B cell (primary cell): ENCODE measurements around the gene MROH2A. TPM values are rescaled to one million over a fixed set of nuclear protein-coding genes. Genes with fewer than 3 reads are reported as not detected.

ENCODE experiments used
- ATAC-seq: fragments of 200-7000 bp; cut with Tn5 transposase; one replicate; pipeline ENCODE4 v1.10.0; 2021; ENCODE audit warnings: low read depth, mild to moderate bottlenecking, moderate number of reproducible peaks, moderate library complexity
- CTCF ChIA-PET: fragments of 350-600 bp; sonication (Branson Sonifier 250); formaldehyde crosslinking; loops from one replicate; lab custom pipeline; 2021; ENCODE audit warnings: antibody characterized with exemption, inconsistent platforms; lab: Charles Lee
- POLR2A ChIA-PET: fragments of 350-600 bp; sonication (Branson Sonifier 250); formaldehyde crosslinking; loops from one replicate; lab custom pipeline; 2021; ENCODE audit warnings: antibody characterized with exemption; lab: Charles Lee
- DNase-seq: peaks from one replicate; pipeline ENCODE4 v3.0.0; 2013
- H2AFZ ChIP-seq: 2 replicates; pipeline ENCODE4 v1.6.1; 2012; ENCODE audit warnings: mild to moderate bottlenecking, low read depth, low read length; ENCODE audit not compliant: insufficient read depth, poor library complexity, severe bottlenecking
- H3K27ac ChIP-seq, 2 donors: 1 replicate in 1 of 2; 2 replicates in 1 of 2; pipeline ENCODE4 v1.5.1; 2012 to 2013; ENCODE audit warnings: low read length in 2 of 2, mild to moderate bottlenecking in 2 of 2, moderate library complexity in 1 of 2
- H3K27me3 ChIP-seq, 4 experiments: fragments of 200-600 bp in 1 of 4; sonication (generic) in 1 of 4; replicated peaks in 1 of 4; 1 replicate in 2 of 4; 2 replicates in 2 of 4; pipeline versions ENCODE4 v1.6.1 to v1.7.0; 2013 to 2016; ENCODE audit warnings: low read length in 3 of 4, mild to moderate bottlenecking in 2 of 4, mixed read lengths in 1 of 4, moderate library complexity in 1 of 4; ENCODE audit not compliant: insufficient read depth in 4 of 4, control insufficient read depth in 3 of 4; ENCODE audit errors: control extremely low read depth in 1 of 4
- H3K36me3 ChIP-seq, 2 experiments: replicated peaks in 1 of 2; 1 replicate in 1 of 2; 2 replicates in 1 of 2; pipeline versions ENCODE4 v1.6.1 to v1.7.1; 2013; ENCODE audit warnings: low read length in 1 of 2; ENCODE audit not compliant: insufficient read depth in 2 of 2, control insufficient read depth in 1 of 2; ENCODE audit errors: control extremely low read depth in 1 of 2, extremely low read depth in 1 of 2
- H3K4me1 ChIP-seq, 2 donors: fragments of 200-600 bp in 1 of 2; sonication (generic) in 1 of 2; 1 replicate in 1 of 2; 2 replicates in 1 of 2; pipeline versions ENCODE4 v1.5.1 to v1.6.1; 2013 to 2017; ENCODE audit warnings: low read length in 2 of 2; ENCODE audit not compliant: control insufficient read depth in 2 of 2, insufficient read depth in 2 of 2
- H3K4me2 ChIP-seq: replicated peaks from 2 replicates; pipeline ENCODE3; 2012; ENCODE audit warnings: mild to moderate bottlenecking, low read depth, low read length; ENCODE audit not compliant: poor library complexity, severe bottlenecking
- H3K4me3 ChIP-seq, 5 experiments: fragments of 200-600 bp in 1 of 5; sonication (generic) in 1 of 5; 1 replicate in 3 of 5; 2 replicates in 2 of 5; pipeline versions ENCODE4 v1.5.1 to v1.7.0; 2011 to 2016; ENCODE audit warnings: low read length in 4 of 5, mild to moderate bottlenecking in 4 of 5, low read depth in 2 of 5, control low read depth in 1 of 5, moderate library complexity in 1 of 5; ENCODE audit not compliant: insufficient read depth in 1 of 5; ENCODE audit errors: control extremely low read depth in 1 of 5, extremely low read depth in 1 of 5
- H3K79me2 ChIP-seq: fragments of 200-600 bp; sonication (generic); one replicate; pipeline ENCODE4 v1.6.0; 2016; ENCODE audit warnings: low read length; ENCODE audit not compliant: control insufficient read depth, insufficient read depth
- H3K9ac ChIP-seq: fragments of 200-600 bp; sonication (generic); 2 replicates; pipeline ENCODE4 v1.6.1; 2017; ENCODE audit warnings: mild to moderate bottlenecking, low read length, moderate library complexity
- H3K9me3 ChIP-seq, 3 donors: one replicate each; pipeline versions ENCODE4 v1.6.1 to v1.7.1; 2013; ENCODE audit warnings: low read length in 2 of 3; ENCODE audit not compliant: control insufficient read depth in 2 of 3, insufficient read depth in 1 of 3; ENCODE audit errors: control extremely low read depth in 1 of 3
- H4K20me1 ChIP-seq: 2 replicates; pipeline ENCODE4 v1.6.0; 2012; ENCODE audit warnings: mild to moderate bottlenecking, low read length; ENCODE audit not compliant: insufficient read depth, control insufficient read depth, poor library complexity, severe bottlenecking
- H3K27ac Mint-ChIP-seq: one replicate; pipeline ENCODE4 v1.8.0; 2021; ENCODE audit warnings: mixed read lengths
- H3K27me3 Mint-ChIP-seq: one replicate; pipeline ENCODE4 v1.8.0; 2021; ENCODE audit warnings: mixed read lengths
- H3K4me1 Mint-ChIP-seq: one replicate; pipeline ENCODE4 v1.8.0; 2021; ENCODE audit warnings: mixed read lengths
- H3K4me3 Mint-ChIP-seq: one replicate; pipeline ENCODE4 v1.8.0; 2021; ENCODE audit warnings: mixed read lengths
- H3K9me3 Mint-ChIP-seq: one replicate; pipeline ENCODE4 v1.8.0; 2022; ENCODE audit warnings: mixed read lengths; ENCODE audit not compliant: insufficient read depth
- EZH2 ChIP-seq: IDR thresholded peaks from 2 replicates; pipeline ENCODE4 v1.6.1; 2012; ENCODE audit warnings: borderline replicate concordance, low read depth, mild to moderate bottlenecking, moderate library complexity, low read length; ENCODE audit not compliant: insufficient read depth, poor library complexity, severe bottlenecking
- WGBS: methylation state at CpG from one replicate; pipeline ENCODE4 v1.1.5; 2013; ENCODE audit warnings: missing lambda C conversion rate; ENCODE audit not compliant: insufficient coverage; 5-methylcytosine and 5-hydroxymethylcytosine counted together
- intact Hi-C: fragments of 100-400 bp; cut with micrococcal nuclease; formaldehyde crosslinking; loops from one replicate; pipeline ENCODE4 v1.10.0; 2022
- polyA plus RNA-seq: library from polyadenylated mRNA; depleted of rRNA; stranded (reverse); fragments of >200 nt; gene quantifications from 2 replicates; pipeline ENCODE4 v1.2.3, GENCODE V29; 2012
- total RNA-seq, 2 donors: library from RNA; stranded (reverse); fragments of 120-200 nt in 1 of 2; gene quantifications; 1 replicate in 1 of 2; 2 replicates in 1 of 2; pipeline versions ENCODE4 v1.2.3 to v1.2.4, GENCODE V29; 2013 to 2022
- TF ChIP-seq, protein P1 (sequence below): fragments of 200-600 bp; IDR thresholded peaks from one replicate; pipeline ENCODE4 v1.8.0; 2022; ENCODE audit warnings: antibody characterized with exemption, mild to moderate bottlenecking

Gene MROH2A
- total and polyA plus RNA-seq, 2 donors (not counting 1 experiment from before 2014, with no cell fraction given) = not detected

- H3K79me2 ChIP-seq = peaks cover 16% of the 10 kb centered on the region
- intact Hi-C loops = no loop called here
Measured at GRCh38 chr2:233849607-233850271, 71.6 kb downstream of the MROH2A start.

DNA sequence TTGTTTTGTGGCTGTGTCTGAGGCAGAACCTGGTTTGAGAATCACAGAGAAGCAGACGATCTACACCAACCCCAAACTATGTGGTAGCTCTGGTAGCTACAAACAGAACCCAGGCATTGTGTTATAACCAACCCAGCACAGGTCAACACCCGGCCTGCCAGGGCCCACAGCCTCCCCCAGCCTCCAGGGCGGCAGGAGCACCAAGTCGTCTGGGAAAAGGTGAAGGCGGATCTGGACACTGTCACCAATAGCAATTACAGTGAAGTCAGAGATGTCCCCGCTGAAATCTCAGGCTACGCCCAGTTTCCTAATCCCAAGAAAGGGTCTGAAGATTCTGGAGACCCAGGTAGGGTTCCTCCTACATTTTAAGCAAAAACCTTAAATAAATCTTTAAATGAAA, 72.6 kb downstream of the MROH2A start:
- WGBS = 98% methylated on average over 6 of the region's 7 CpGs
- DNase-seq = no peak
- Histone ChIP-seq H3K9ac (no peak overlapping the region), H4K20me1 (no peaks in the 10 kb centered on the region), H2AFZ (no peak overlapping the region), H3K79me2 (peaks cover 16% of the 10 kb centered on the region), H3K4me1 (peaks cover 6 to 13% of the 10 kb centered on the region in 2 donors), H3K36me3 (no peaks in the 10 kb centered on the region), H3K4me2 (no peak overlapping the region), H3K27me3 (no peaks in the 10 kb centered on the region), H3K27ac (no peak overlapping the region), H3K4me3 (no peak overlapping the region), H3K9me3 (no peaks in the 10 kb centered on the region)
- Mint-ChIP-seq H3K4me3 (no peak overlapping the region), H3K27ac (no peak overlapping the region), H3K4me1 (peaks cover 19% of the 10 kb centered on the region), H3K27me3 (peaks cover 7% of the 10 kb centered on the region), H3K9me3 (no peaks in the 10 kb centered on the region)
- no peak for ATAC-seq
- no peak for TF ChIP-seq EZH2
- TF ChIP-seq, protein P1, sequence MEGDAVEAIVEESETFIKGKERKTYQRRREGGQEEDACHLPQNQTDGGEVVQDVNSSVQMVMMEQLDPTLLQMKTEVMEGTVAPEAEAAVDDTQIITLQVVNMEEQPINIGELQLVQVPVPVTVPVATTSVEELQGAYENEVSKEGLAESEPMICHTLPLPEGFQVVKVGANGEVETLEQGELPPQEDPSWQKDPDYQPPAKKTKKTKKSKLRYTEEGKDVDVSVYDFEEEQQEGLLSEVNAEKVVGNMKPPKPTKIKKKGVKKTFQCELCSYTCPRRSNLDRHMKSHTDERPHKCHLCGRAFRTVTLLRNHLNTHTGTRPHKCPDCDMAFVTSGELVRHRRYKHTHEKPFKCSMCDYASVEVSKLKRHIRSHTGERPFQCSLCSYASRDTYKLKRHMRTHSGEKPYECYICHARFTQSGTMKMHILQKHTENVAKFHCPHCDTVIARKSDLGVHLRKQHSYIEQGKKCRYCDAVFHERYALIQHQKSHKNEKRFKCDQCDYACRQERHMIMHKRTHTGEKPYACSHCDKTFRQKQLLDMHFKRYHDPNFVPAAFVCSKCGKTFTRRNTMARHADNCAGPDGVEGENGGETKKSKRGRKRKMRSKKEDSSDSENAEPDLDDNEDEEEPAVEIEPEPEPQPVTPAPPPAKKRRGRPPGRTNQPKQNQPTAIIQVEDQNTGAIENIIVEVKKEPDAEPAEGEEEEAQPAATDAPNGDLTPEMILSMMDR = no peak
- ChIA-PET CTCF (no interaction called here), POLR2A (no interaction called here)
- intact Hi-C loops = no loop called here

More at GRCh38 chr2:233849607-233850271, 71.6 kb downstream of the MROH2A start:
- no peak overlapping the region for H3K4me3 ChIP-seq
- TF ChIP-seq EZH2 = no peak
- TF ChIP-seq, protein P1 = no peak
- H3K4me2 ChIP-seq = no peak overlapping the region
- Mint-ChIP-seq H3K27ac (no peak overlapping the region), H3K9me3 (no peaks in the 10 kb centered on the region), H3K27me3 (peaks cover 7% of the 10 kb centered on the region), H3K4me1 (peaks cover 16% of the 10 kb centered on the region), H3K4me3 (no peak overlapping the region)
- H3K27me3 ChIP-seq = no peaks in the 10 kb centered on the region
- CTCF ChIA-PET = no interaction called here
- ATAC-seq (no peak), DNase-seq (no peak)
- H2AFZ ChIP-seq = no peak overlapping the region
- peaks cover under 1 to 11% of the 10 kb centered on the region in 2 donors for H3K4me1 ChIP-seq
- H3K9me3 ChIP-seq = no peaks in the 10 kb centered on the region
- H3K36me3 ChIP-seq = no peaks in the 10 kb centered on the region
- no peak overlapping the region for H3K27ac ChIP-seq
- H4K20me1 ChIP-seq = no peaks in the 10 kb centered on the region
- POLR2A ChIA-PET = no interaction called here
- WGBS = 98% methylated on average over 12 of the region's 13 CpGs
- H3K9ac ChIP-seq = no peak overlapping the region
